Measurements from ENCODE around the gene CROT.

CROT gene

DNA sequence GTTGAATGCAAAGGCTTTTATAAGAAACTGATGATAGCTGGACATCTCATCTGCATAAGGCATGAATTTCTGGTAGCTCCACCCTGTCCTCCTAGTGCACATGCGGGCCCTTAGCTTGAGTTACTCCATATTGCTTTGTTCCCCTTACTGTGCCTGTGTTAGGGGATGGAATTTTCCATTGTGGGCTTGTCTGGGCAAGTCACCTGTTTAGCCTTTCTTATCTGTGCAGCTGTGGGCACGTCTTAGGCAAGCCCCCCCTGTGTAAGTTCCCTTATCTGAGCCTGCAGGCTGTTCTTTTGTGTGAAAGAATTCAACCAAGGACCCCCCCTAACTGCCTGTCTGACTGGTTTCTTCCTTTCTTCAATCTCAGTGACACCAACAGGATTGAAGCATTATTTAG, 14.5 kb upstream of the CROT start:
- H3K27ac ChIP-seq, result no peak overlapping the region

DNA sequence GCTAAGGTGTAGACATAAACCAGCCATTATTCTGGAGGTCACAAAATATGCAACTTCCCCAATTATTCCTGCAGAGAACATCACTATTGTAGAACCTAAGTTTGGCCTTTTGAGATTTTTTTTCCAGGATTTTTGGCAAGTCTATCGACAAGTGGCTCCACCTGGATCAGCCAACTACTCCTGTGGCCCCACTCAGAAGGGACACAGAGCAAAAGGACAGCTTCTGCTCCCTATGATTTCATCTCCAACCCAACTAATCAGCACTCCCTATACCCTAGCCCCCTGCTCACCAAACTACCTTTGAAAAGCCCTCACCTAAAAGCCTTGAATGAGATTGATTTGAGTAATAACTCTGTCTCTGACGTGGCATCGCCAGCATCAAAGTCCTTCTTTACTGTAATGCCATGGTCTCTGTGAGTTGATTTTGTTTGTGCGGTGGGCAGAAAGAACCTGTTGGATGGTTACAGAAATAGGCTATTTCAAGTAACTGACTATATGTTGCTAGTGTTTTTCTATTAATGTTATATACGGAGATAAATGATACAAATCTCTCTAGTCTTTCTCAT, 13.7 kb upstream of the CROT start:
- no peak for TF ChIP-seq ZFX (IDR thresholded peaks at IDR 0.05)
- TF ChIP-seq, protein P1, sequence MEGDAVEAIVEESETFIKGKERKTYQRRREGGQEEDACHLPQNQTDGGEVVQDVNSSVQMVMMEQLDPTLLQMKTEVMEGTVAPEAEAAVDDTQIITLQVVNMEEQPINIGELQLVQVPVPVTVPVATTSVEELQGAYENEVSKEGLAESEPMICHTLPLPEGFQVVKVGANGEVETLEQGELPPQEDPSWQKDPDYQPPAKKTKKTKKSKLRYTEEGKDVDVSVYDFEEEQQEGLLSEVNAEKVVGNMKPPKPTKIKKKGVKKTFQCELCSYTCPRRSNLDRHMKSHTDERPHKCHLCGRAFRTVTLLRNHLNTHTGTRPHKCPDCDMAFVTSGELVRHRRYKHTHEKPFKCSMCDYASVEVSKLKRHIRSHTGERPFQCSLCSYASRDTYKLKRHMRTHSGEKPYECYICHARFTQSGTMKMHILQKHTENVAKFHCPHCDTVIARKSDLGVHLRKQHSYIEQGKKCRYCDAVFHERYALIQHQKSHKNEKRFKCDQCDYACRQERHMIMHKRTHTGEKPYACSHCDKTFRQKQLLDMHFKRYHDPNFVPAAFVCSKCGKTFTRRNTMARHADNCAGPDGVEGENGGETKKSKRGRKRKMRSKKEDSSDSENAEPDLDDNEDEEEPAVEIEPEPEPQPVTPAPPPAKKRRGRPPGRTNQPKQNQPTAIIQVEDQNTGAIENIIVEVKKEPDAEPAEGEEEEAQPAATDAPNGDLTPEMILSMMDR (conservative IDR thresholded peaks at IDR 0.05), result no peak
- no peak overlapping the region for H3K27ac ChIP-seq

More for the DNA sequence above, 14.5 kb upstream of the CROT start:
- TF ChIP-seq, protein P1 (conservative IDR thresholded peaks at IDR 0.05), result no peak
- no peak for TF ChIP-seq ZFX (IDR thresholded peaks at IDR 0.05)

DNA sequence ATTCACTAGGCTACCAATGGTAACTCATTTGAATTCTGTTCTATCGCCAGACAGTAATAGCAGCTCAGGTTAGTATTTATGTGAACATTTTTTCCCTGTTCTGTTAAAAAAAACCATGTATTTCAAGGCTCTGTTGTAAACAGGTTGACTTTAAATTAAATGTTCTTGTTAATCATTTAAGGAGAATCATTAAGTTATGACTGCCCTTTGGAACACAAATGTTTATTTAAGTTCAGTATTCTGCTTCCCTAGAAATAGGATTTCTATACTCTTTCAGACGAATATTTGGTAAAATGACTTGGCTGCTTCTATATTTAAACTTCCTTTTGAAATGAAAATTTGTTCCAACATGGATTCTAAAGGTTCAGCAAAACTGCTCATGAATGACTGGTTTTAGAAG, 13.1 kb upstream of the CROT start:
- TF ChIP-seq ZFX (IDR thresholded peaks at IDR 0.05), result no peak
- TF ChIP-seq, protein P1 (conservative IDR thresholded peaks at IDR 0.05), result no peak
- H3K27ac ChIP-seq, result no peak overlapping the region

DNA sequence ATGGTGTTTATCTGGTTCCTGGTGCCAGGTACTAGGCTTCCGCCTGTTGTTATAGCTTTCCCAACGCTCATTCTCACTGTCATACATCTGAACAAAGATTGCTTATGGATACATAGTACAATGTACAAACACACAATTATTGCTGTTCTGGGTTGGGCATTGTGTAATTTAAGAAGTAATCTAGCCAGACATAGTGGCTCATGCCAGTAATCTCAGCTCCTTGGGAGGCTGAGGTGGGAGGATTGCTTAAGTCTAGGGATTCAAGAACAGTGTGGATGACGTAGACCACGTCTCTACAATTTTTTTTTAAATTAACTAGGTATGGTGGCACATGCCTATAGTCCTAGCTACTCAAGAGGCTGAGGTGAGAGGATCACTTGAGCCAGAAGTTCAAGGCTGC, 9.3 kb upstream of the CROT start:
- TF ChIP-seq, protein P1 (conservative IDR thresholded peaks at IDR 0.05), result no peak
- no peak for TF ChIP-seq ZFX (IDR thresholded peaks at IDR 0.05)
- H3K27ac ChIP-seq, result no peak overlapping the region

DNA sequence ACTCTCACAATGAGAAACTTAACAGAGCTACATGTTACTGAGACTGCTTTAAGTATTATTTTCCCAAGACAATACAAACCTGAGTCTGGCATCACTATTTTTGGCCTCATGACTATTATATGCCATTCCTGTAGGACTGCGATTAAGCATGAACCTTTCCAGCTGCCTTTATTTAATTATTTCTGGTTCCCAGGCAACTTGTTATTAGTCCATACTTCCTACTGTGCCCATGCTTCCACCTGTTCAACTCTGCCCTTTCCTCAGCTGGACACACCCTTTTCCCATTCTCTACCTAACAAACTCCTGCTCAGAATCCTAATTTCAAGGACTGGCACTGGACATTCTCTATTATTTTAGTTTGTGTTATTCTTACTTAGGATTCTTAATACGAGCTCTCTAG, 8.1 kb upstream of the CROT start:
- H3K27ac ChIP-seq, result no peak overlapping the region
- TF ChIP-seq, protein P1 (conservative IDR thresholded peaks at IDR 0.05), result no peak
- TF ChIP-seq ZFX (IDR thresholded peaks at IDR 0.05), result no peak

DNA sequence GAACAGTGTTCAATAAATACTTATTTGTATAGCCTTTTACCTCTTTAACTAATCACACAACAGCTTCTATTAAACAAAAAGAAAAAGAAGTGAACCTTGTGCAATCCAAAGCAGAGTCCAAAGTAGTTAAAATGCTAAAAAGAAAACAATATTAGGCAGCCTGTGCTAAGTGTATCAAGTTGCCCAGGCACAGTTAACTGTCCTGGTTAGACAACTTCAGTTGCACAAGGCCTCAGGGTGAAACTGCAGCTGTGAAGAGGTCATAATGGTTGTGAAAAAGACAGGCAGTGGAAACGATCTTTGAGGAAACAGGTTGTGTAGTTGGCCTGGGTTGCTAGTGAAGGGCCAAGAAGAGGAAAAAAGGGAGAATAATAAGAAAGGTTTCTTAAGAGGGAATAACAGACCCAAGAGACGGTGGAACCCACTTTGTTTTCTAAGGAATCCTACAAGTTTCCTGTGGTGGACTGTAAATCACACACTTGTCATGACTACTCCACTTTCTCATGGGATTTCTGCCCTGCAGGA, 6.0 kb upstream of the CROT start:
- H3K27ac ChIP-seq, result no peak overlapping the region
- no peak for TF ChIP-seq ZFX (IDR thresholded peaks at IDR 0.05)
- TF ChIP-seq, protein P1 (conservative IDR thresholded peaks at IDR 0.05), result no peak

DNA sequence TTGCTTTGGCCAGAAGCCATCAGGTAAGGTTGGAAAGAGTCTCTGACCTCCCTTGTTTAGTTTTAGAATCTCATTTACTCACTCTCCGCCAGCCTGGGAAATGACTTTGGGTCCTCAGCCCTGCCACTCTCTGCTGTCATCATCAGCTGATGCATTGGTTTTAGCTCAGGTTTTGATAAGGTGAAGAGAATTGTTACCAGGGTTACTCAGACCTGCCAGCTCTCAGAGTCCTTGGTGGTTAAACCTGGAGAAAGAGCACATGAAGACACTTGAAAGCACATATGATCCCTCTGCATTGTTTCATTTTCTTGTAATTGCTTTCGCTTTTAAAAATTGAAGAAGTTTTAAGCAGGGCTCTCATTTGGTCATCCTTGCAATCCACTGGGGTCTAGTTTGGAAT, 4.0 kb upstream of the CROT start:
- TF ChIP-seq ZFX (IDR thresholded peaks at IDR 0.05), result no peak
- TF ChIP-seq, protein P1 (conservative IDR thresholded peaks at IDR 0.05), result no peak
- no peak overlapping the region; the same call in 1 of the 2 replicates for H3K27ac ChIP-seq

Measured in C4-2B (cell line).